Liver (tissue), 9 donors: ENCODE data around the gene BRD9. TPM values are rescaled to one million over a fixed set of nuclear protein-coding genes. Genes with fewer than 3 reads are reported as not detected.

Source experiments
- DNase-seq: peaks from one replicate; pipeline ENCODE4 v3.0.0-alpha.2; 2017; ENCODE audit warnings: low spot score
- H3K27ac ChIP-seq, 2 donors: one replicate each; pipeline ENCODE4 v1.7.0; 2013; ENCODE audit warnings: inconsistent platforms in 2 of 2, low read length in 2 of 2, control low read depth in 1 of 2, low read depth in 1 of 2, mild to moderate bottlenecking in 1 of 2
- H3K27me3 ChIP-seq, 4 donors: one replicate each; pipeline versions ENCODE4 v1.6.1 to v1.7.0; 2013; ENCODE audit warnings: low read length in 3 of 4, inconsistent platforms in 1 of 4, mild to moderate bottlenecking in 1 of 4, moderate library complexity in 1 of 4; ENCODE audit not compliant: control insufficient read depth in 4 of 4, insufficient read depth in 4 of 4
- H3K36me3 ChIP-seq, 4 donors: one replicate each; pipeline versions ENCODE4 v1.6.1 to v1.7.0; 2013; ENCODE audit warnings: low read length in 3 of 4, mild to moderate bottlenecking in 3 of 4, low read depth in 1 of 4, moderate library complexity in 1 of 4; ENCODE audit not compliant: control insufficient read depth in 4 of 4, insufficient read depth in 3 of 4
- H3K4me1 ChIP-seq, 4 donors: one replicate each; pipeline versions ENCODE4 v1.6.1 to v1.7.0; 2013; ENCODE audit warnings: low read length in 3 of 4, mild to moderate bottlenecking in 3 of 4, moderate library complexity in 1 of 4; ENCODE audit not compliant: control insufficient read depth in 4 of 4, insufficient read depth in 4 of 4
- H3K4me3 ChIP-seq, 3 donors: one replicate each; pipeline versions ENCODE4 v1.6.1 to v1.7.0; 2013; ENCODE audit warnings: low read length in 3 of 3, control low read depth in 1 of 3, low read depth in 1 of 3, mild to moderate bottlenecking in 1 of 3
- H3K9ac ChIP-seq, 2 donors: one replicate each; pipeline ENCODE4 v1.7.0; 2013; ENCODE audit warnings: low read length in 2 of 2, mild to moderate bottlenecking in 2 of 2, moderate library complexity in 2 of 2, control low read depth in 1 of 2, low read depth in 1 of 2
- H3K9me3 ChIP-seq, 4 donors: one replicate each; pipeline versions ENCODE4 v1.6.1 to v1.7.0; 2013; ENCODE audit warnings: low read length in 3 of 4; ENCODE audit not compliant: control insufficient read depth in 4 of 4
- ATF3 ChIP-seq: IDR thresholded peaks from 2 replicates; pipeline ENCODE4 v1.6.1; 2016; ENCODE audit warnings: antibody characterized with exemption
- CTCF ChIP-seq: fragments of 150-350 bp; IDR thresholded peaks from 2 replicates; pipeline ENCODE4 v1.5.1; 2017; ENCODE audit warnings: improper control_type of control experiment, low read depth, low read length; ENCODE audit not compliant: missing input control
- EGR1 ChIP-seq, 2 donors: IDR thresholded peaks; 2 replicates each; pipeline ENCODE4 v1.6.1; 2016 to 2018; ENCODE audit warnings: antibody characterized with exemption in 2 of 2, low read depth in 2 of 2
- FOXA1 ChIP-seq: IDR thresholded peaks from 2 replicates; pipeline ENCODE4 v1.6.1; 2016; ENCODE audit warnings: antibody characterized with exemption
- FOXA2 ChIP-seq: IDR thresholded peaks from 2 replicates; pipeline ENCODE4 v1.6.1; 2016; ENCODE audit warnings: antibody characterized with exemption
- GABPA ChIP-seq, 2 donors: IDR thresholded peaks in 1 of 2; conservative IDR thresholded peaks in 1 of 2; 2 replicates each; pipeline ENCODE4 v1.6.1; 2016; ENCODE audit warnings: antibody characterized with exemption in 2 of 2, mild to moderate bottlenecking in 1 of 2, moderate library complexity in 1 of 2
- HNF4A ChIP-seq, 2 donors: conservative IDR thresholded peaks; 2 replicates each; pipeline ENCODE4 v1.6.1; 2016; ENCODE audit warnings: antibody characterized with exemption in 2 of 2, mild to moderate bottlenecking in 2 of 2
- HNF4G ChIP-seq: IDR thresholded peaks from 2 replicates; pipeline ENCODE4 v1.6.1; 2016; ENCODE audit warnings: antibody characterized with exemption
- JUND ChIP-seq, 2 donors: IDR thresholded peaks; 2 replicates each; pipeline ENCODE4 v1.6.1; 2016; ENCODE audit warnings: antibody characterized with exemption in 2 of 2
- MAX ChIP-seq: IDR thresholded peaks from 2 replicates; pipeline ENCODE4 v1.6.1; 2016; ENCODE audit warnings: antibody characterized with exemption
- NR2F2 ChIP-seq: IDR thresholded peaks from 2 replicates; pipeline ENCODE4 v1.6.1; 2016; ENCODE audit warnings: antibody characterized with exemption
- RAD21 ChIP-seq, 2 donors: IDR thresholded peaks; 2 replicates each; pipeline ENCODE4 v1.6.1; 2016; ENCODE audit warnings: antibody characterized with exemption in 2 of 2, mild to moderate bottlenecking in 2 of 2
- REST ChIP-seq: IDR thresholded peaks from 2 replicates; pipeline ENCODE4 v1.6.1; 2016; ENCODE audit warnings: antibody characterized with exemption, mild to moderate bottlenecking
- RXRA ChIP-seq, 2 donors: IDR thresholded peaks; 2 replicates each; pipeline ENCODE4 v1.6.1; 2017 to 2018; ENCODE audit warnings: antibody characterized with exemption in 2 of 2, mild to moderate bottlenecking in 1 of 2
- SP1 ChIP-seq: IDR thresholded peaks from 2 replicates; pipeline ENCODE4 v1.6.1; 2018; ENCODE audit warnings: antibody characterized with exemption, mild to moderate bottlenecking
- TAF1 ChIP-seq: conservative IDR thresholded peaks from 2 replicates; pipeline ENCODE4 v1.6.1; 2016; ENCODE audit warnings: antibody characterized with exemption, mild to moderate bottlenecking
- YY1 ChIP-seq: IDR thresholded peaks from 2 replicates; pipeline ENCODE4 v1.6.1; 2016; ENCODE audit warnings: antibody characterized with exemption, mild to moderate bottlenecking
- ZBTB33 ChIP-seq: IDR thresholded peaks from 2 replicates; pipeline ENCODE4 v1.6.1; 2016; ENCODE audit warnings: antibody characterized with exemption
- WGBS: extraction: QIAGEN DNeasy Blood & Tissue Kit; methylation state at CpG from one replicate; pipeline ENCODE4 v1.1.7; 2013; 5-methylcytosine and 5-hydroxymethylcytosine counted together
- polyA plus RNA-seq, 2 donors: library from polyadenylated mRNA; stranded (reverse) in 1 of 2; unstranded in 1 of 2; fragments of 200-250 nt in 1 of 2; fragments of >200 nt in 1 of 2; fragmentation: Nextera tagmentation in 1 of 2; extraction: Ambion mirVana in 1 of 2; gene quantifications; one replicate each; pipeline versions ENCODE4 v1.2.1 to v1.2.3, GENCODE V29; 2013 to 2015
- total RNA-seq, 2 donors: library from RNA; depleted of rRNA; stranded (reverse); fragments of >200 nt; gene quantifications; one replicate each; pipeline ENCODE4 v1.2.3, GENCODE V29; 2014
- donor health status: healthy.
- donor health status: healthy.
- donor health status: healthy.
- donor health status: healthy.
- donor health status: healthy.

Gene BRD9
- total and polyA plus RNA-seq, 4 donors = 7.0 to 17.7 (median 9.5) TPM

- Histone ChIP-seq H3K4me1 (peaks cover 0 to under 1% (median 0%) of the 10 kb centered on the region in 4 donors), H3K27ac (no peak overlapping the region), H3K9me3 (no peaks in the 10 kb centered on the region), H3K4me3 (no peak overlapping the region), H3K36me3 (peaks cover 19 to 93% (median 61%) of the 10 kb centered on the region in 4 donors), H3K9ac (no peak overlapping the region), H3K27me3 (no peaks in the 10 kb centered on the region)
- no peak for DNase-seq
- TF ChIP-seq CTCF = no peak
- TF ChIP-seq HNF4G = no peak
- no peak for TF ChIP-seq GABPA (IDR thresholded peaks at IDR 0.05 in 1 of 2, conservative IDR thresholded peaks at IDR 0.05 in 1 of 2)
- TF ChIP-seq SP1 = no peak
- TF ChIP-seq RAD21 (IDR thresholded peaks at IDR 0.05) = no peak
- no peak for TF ChIP-seq YY1
- WGBS = 96% methylated on average over 13 of the region's 13 CpGs
Measured at GRCh38 chr5:886036-886435, 6.6 kb downstream of the BRD9 start.

- no peak overlapping the region for H3K9ac ChIP-seq
- no peaks in the 10 kb centered on the region for H3K4me1 ChIP-seq
- no peaks in the 10 kb centered on the region for H3K9me3 ChIP-seq
- WGBS = 89% methylated on average over 13 of the region's 13 CpGs
- H3K36me3 ChIP-seq = peaks cover 18 to 93% (median 60%) of the 10 kb centered on the region in 4 donors
- H3K4me3 ChIP-seq = no peak overlapping the region
- no peak overlapping the region for H3K27ac ChIP-seq
- TF ChIP-seq SP1 = no peak
- TF ChIP-seq RAD21 (IDR thresholded peaks at IDR 0.05) = no peak
- TF ChIP-seq REST = no peak
- no peak for TF ChIP-seq EGR1 (IDR thresholded peaks at IDR 0.05; ENCODE audit: low read depth in 2 of 2)
- TF ChIP-seq YY1 = no peak
- no peak for TF ChIP-seq HNF4A (conservative IDR thresholded peaks at IDR 0.05)
- no peak for TF ChIP-seq TAF1
- TF ChIP-seq ATF3 = no peak
- TF ChIP-seq FOXA1 = no peak
- TF ChIP-seq HNF4G = no peak
- no peak for TF ChIP-seq GABPA (IDR thresholded peaks at IDR 0.05 in 1 of 2, conservative IDR thresholded peaks at IDR 0.05 in 1 of 2)
- no peak for TF ChIP-seq RXRA (IDR thresholded peaks at IDR 0.05)
- no peak for TF ChIP-seq ZBTB33
- no peak for TF ChIP-seq NR2F2
- no peak for TF ChIP-seq CTCF
- no peak for TF ChIP-seq JUND (IDR thresholded peaks at IDR 0.05)
- TF ChIP-seq MAX = no peak
- TF ChIP-seq FOXA2 = no peak
- no peak for DNase-seq
- no peaks in the 10 kb centered on the region for H3K27me3 ChIP-seq
Measured at GRCh38 chr5:885529-885928, 7.1 kb downstream of the BRD9 start.
